NCI-H2171 (cell line): Measurements from ENCODE around the gene TRAF6.

ENCODE experiments used
- DNase-seq: peaks from one replicate; lab custom pipeline; 2025; lab: John Stamatoyannopoulos, UW

The TRAF6 gene

DNA sequence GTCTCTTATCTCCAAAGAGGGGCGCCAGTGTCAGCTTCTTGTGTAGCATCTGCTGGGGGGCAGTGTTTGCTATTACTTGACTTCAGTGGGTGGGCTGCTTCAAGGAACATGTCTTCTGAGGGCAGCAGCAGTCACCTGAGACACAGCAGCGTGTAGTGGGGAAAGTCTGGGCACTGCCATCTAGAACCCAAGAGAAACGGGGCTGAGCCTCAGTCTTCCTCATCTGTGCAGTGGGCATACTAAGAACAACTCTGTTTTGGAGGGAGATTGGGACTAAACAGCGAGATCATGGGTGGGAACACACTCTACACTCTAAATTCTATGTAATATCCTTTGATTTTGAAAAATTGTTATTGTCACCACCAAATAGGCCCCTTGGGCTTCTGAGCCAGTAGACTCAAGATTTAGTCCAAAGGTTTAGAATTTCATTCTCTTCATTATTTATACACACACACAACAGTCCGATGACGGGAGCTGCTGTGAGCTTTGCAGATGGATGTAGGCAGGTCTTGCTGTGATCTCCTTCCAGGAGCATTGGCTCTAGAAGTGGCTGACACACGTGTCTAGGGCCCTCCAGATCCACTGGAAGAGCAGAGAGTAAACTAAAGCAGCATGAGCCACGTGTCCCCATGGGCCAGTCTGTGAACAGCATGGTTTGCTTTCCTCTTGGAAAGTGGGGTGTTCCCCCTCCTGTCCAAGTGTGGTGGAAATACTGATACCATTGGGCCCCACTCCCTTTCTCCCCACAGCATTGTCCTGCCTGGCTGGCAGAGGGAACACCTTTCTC is 51.8 kb downstream of the TRAF6 start:
- DNase-seq = no peak

DNA sequence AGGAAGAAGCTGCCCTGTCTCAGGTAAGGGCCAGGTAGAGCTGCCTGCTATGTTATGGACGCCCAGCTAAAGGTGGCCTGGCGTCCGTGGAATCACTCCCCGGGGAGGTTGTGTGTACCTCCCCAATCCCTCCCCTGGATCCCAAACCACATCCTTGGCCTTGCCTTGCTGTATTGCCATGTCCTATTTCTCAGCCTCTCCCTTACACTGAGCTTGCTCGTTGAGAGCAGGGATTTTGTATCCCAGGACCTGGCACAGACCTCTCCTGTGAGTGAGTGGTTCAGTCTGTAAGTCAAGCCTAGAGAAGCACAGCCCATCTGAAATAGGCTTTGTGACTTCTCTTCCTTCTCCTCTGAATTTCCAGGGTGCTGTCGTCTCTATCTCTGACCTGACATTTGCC is 53.9 kb downstream of the TRAF6 start:
- no peak for DNase-seq

GRCh38 chr11:36455658-36456111 is 54.4 kb downstream of the TRAF6 start:
- no peak for DNase-seq

DNA sequence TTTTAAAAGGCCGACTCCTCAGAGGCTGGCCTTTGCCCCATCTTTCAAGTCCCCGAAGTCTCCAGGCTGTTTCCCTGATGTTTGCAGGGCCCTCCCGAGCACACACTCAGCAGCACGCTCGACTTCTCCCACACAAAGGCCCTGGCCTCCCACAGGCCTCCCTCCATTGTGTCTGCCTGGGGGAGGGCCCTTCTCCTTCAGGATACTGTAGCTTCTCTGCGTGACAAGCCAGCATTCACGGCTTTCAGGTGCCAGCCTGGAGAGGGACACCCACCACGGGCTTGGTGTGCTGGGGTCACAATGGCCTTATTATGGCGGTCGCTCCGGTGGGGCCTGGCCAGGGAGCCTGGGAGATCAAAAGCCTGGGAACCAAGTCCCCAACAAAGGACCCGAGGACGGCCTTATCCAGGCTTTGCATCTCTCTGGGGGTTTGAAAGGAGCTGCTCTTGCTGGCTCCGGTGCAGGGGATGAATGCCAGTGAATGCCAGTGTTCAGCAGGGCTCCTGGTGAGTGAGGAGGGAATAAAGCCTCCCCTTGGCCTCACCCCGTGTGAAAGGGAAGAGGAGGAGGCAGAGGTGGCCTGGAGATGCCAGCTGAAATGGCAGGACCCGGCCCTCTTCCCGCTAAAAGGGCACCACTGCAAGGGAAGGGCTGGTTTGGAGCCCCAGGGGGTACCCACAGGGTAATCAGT is 55.0 kb downstream of the TRAF6 start:
- DNase-seq = no peak

GRCh38 chr11:36454551-36454940 is 55.5 kb downstream of the TRAF6 start:
- no peak for DNase-seq

DNA sequence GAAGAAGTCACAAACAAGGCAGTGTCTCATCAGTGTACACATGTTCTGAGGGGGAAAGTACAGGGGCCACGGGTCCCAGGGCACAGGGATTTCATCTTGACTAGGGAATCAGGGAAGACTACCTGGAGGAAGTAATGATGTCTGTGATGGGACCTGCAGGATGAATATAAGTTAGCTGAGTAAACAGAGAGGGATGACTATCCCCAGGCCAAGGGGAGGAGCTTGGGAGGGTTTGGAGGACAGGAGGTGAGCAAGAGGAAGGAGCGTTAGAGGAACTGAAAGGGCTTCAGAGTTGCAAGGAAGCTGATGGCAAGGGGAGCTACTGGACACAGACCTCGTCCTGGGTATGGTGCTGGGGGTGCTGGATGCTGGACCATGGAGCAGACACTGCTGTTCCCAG is 56.4 kb downstream of the TRAF6 start:
- no peak for DNase-seq

DNA sequence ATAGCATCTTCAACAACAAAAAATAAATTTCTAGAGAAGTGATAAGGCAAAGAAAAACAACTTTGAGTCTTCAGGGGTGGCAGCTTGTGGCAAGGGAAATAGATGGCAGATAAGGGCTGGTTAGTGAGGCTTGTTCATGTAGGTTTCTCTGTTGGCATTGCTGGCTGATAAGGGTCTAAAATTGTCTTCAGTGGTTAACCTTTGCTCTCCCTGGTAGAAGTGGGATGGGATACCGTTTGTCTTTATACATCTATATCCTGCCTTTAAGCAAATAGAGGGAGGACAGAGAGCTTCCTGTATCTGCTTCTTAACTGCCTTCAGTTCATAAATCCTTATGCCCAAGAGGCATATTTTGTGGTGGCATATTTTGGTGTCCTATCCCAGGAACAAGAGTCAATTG is 57.1 kb downstream of the TRAF6 start:
- DNase-seq = no peak

GRCh38 chr11:36452236-36452940 is 57.7 kb downstream of the TRAF6 start:
- DNase-seq = no peak

DNA sequence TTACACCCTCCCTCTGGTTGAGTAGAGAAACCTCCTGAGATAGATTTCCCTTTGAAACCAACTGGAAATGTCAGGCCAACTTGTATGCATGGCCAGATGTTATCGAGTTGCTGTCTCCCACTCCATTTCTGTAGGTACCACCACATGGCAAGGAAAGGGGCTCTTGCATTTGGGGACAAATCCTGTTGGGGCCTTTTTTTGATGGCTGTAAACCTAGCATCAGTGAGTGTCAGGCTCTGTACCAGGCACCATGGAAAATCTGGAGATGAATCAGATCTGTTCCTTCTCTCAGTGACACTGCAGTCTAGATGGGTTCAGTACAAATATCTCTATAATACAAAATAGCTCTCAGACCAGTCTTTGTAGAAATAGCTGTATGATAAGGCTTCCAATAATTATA is 58.4 kb downstream of the TRAF6 start:
- DNase-seq = no peak

DNA sequence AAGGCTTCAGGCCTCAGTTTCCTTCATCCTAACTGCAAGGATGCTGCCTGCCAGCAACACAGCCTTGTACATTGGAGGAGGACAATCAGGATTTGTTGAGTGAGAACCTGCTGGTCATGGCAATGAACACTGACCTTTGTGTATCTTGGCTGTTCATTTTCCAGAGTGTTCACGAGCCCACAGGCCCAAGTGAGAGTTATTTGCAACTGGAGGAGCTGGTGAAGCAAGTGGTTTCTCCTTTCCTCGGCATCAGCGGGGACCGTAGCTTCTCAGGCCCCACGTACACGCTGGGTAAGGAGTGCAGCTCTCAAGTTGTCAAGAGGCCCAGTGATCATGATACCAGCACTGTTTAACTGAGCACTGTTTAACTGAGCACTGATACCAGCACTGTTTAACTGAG is 59.0 kb downstream of the TRAF6 start:
- no peak for DNase-seq

- no peak for DNase-seq
Measured at GRCh38 chr11:36450110-36450572, 59.9 kb downstream of the TRAF6 start.

DNA sequence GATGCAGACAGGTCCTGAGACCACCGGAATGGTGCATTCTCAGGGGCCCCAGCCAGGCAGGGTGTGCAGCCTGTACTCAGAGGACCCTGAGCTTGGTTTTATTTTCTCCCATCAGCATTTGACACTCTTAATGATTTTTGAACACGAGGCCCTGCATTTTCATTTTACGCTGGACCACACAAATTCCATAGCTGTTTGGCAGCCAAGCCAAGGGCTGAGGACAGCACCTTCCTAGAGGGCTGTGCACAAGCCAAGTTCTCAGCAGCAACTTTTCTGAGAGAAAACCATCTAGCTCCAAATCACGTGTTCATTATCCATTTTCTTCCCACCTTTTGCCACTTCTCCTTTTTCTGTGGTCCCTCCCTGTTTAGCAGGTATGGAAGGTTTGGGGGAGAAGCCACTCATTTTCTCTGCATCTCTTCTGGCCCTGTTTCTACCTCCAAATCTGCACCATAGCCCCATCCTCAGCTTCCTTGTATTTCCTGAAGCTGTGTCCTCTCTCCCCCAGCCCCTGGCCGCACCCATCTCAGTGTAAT is 60.4 kb downstream of the TRAF6 start:
- DNase-seq = no peak

- peak; percentile 18 for DNase-seq
Measured at GRCh38 chr11:36447947-36448346, 62.1 kb downstream of the TRAF6 start.

DNA sequence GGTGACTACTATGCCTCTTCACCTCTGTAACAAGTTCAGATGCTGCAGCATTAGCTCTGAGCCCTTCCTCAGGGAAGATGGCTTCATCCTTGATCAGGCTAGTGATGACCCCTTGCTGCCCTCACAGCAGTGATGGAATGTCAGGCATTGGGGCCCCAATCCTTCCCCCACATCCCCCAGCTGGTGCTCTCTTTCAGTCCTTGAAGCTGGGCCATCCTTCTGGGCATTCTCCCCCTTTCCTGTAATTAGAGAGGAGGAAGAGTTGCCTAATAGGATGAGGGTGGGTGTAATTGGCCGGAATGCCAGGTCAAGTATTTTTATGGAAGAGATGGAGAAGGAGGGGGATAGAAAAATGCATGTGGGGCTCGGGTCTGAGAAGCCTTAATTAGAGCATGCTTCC is 62.6 kb downstream of the TRAF6 start:
- no peak for DNase-seq

DNA sequence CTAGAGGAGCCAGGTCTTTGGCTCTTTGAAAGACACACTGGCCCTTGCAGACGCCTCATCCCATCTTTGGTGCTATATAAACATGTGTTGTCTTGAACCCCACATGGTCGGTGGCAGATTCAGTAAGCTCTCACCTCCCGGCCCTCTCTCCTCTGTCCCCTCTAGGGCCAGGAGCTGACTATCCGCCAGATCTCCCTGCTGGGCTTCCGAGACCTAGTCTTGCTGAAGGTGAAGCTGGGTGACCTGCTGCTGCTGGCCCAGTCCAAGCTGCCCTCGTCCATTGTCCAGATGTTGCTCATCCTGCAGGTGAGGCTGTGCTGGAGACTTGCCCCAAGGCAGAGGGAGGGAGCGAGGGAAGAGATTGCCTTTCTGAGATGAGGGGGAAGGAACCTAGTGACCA is 63.9 kb downstream of the TRAF6 start:
- no peak for DNase-seq

DNA sequence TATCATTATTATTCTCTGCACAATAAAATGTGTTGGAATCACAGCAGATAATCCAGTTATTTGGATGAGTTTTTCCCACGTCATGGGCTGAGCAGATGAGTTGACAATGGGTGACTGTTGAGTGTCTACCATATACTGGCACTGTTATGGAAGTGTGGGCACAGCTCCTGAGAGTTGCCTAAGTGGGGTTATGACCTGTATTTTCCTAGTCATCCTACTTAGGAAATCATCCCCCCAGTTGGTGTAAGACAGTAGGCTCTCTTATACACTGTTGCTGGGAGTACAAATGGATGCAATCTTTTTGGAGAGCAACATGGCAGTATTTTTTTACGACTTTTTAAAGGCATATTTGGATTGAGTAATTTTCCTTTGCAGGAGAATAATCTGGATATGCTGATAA is 66.4 kb downstream of the TRAF6 start:
- no peak for DNase-seq

- DNase-seq = no peak
Measured at GRCh38 chr11:36441610-36442208, 68.4 kb downstream of the TRAF6 start.

GRCh38 chr11:36438126-36438525 is 71.9 kb downstream of the TRAF6 start:
- no peak for DNase-seq

DNA sequence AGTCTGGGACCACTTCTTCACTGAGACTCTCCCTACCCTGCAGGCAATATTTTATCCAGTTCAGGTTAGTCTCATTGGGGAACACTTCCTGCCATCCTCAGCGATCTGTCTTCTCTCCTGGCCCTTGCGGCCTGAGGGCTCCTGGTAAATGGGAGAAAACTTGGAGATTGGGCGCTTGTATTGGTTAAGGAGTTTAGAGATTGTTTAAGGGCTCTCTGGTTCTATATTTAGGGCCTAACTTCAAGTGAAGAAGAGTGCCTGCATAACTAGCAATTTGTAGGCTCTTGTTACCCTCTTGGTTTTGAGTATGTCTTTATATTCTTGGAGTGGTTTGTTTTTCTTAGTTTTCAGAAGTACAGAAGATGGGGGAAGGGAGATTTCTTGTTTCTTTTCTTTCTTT is 72.7 kb downstream of the TRAF6 start:
- DNase-seq = no peak
